ENCODE measurements around the gene SYT17.

DNA sequence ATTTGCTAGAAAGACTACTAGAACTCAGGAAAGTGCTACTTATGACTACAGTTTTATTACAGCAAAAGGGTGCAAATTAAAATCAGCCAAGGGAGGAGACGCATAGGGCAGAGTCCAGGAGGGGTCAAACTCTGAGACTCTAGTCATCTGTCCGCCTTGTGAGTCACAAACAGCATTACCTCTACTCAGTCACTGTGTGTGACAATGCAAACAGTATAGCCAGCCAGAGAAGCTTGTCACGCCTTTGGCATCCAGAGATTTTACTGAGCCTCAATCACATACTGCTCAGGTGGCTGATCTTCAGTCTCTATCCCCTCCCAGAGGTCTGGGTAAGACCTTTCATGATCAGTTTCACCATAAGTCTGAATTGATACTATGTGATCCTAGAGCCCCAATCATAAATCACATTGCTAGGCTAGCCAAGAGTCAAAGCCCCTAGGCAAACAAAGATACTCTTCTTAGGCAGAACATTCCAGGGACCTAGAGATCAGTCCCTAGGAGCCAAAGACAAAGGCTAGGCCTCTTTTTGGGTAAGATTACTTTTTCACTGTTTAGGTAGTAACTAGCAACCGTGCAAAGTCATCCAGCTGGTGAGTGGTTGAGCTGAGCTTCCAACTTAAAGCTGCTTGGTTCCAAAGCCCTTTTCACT is 68.6 kb downstream of the SYT17 start:
- TF ChIP-seq, protein P1, sequence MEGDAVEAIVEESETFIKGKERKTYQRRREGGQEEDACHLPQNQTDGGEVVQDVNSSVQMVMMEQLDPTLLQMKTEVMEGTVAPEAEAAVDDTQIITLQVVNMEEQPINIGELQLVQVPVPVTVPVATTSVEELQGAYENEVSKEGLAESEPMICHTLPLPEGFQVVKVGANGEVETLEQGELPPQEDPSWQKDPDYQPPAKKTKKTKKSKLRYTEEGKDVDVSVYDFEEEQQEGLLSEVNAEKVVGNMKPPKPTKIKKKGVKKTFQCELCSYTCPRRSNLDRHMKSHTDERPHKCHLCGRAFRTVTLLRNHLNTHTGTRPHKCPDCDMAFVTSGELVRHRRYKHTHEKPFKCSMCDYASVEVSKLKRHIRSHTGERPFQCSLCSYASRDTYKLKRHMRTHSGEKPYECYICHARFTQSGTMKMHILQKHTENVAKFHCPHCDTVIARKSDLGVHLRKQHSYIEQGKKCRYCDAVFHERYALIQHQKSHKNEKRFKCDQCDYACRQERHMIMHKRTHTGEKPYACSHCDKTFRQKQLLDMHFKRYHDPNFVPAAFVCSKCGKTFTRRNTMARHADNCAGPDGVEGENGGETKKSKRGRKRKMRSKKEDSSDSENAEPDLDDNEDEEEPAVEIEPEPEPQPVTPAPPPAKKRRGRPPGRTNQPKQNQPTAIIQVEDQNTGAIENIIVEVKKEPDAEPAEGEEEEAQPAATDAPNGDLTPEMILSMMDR (IDR thresholded peaks at IDR 0.05), result no peak
- TF ChIP-seq POLR2A (IDR thresholded peaks at IDR 0.05), result no peak
